Neural cell (in vitro differentiated cells): Measurements from ENCODE around the gene AMDHD2.

Experiments used
- EZH2 ChIP-seq: fragments of 200-600, 300-800 bp; shearing (Covaris generic), sonication (generic); IDR thresholded peaks from 2 replicates; pipeline ENCODE4 v1.6.1; 2014; ENCODE audit warnings: antibody characterized with exemption, low read length, borderline replicate concordance, mild to moderate bottlenecking; ENCODE audit not compliant: insufficient read depth, poor library complexity, severe bottlenecking
- MXI1 ChIP-seq: fragments of 450-650 bp; conservative IDR thresholded peaks from 2 replicates; pipeline ENCODE4 v1.6.1; 2014; ENCODE audit warnings: antibody characterized with exemption, mild to moderate bottlenecking; ENCODE audit not compliant: poor library complexity, severe bottlenecking
- POLR2AphosphoS5 ChIP-seq: IDR thresholded peaks from 2 replicates; pipeline ENCODE4 v1.6.1; 2012
- SMC3 ChIP-seq: fragments of 450-650 bp; conservative IDR thresholded peaks from 2 replicates; pipeline ENCODE4 v1.6.1; 2014; ENCODE audit warnings: antibody characterized with exemption, mild to moderate bottlenecking, moderate library complexity; ENCODE audit not compliant: poor library complexity
- TF ChIP-seq, protein P1 (sequence below): fragments of 450-650 bp; IDR thresholded peaks from 2 replicates; pipeline ENCODE4 v1.5.1; 2014; ENCODE audit warnings: antibody characterized with exemption, mild to moderate bottlenecking, moderate library complexity; ENCODE audit not compliant: poor library complexity, severe bottlenecking

- TF ChIP-seq, protein P1, sequence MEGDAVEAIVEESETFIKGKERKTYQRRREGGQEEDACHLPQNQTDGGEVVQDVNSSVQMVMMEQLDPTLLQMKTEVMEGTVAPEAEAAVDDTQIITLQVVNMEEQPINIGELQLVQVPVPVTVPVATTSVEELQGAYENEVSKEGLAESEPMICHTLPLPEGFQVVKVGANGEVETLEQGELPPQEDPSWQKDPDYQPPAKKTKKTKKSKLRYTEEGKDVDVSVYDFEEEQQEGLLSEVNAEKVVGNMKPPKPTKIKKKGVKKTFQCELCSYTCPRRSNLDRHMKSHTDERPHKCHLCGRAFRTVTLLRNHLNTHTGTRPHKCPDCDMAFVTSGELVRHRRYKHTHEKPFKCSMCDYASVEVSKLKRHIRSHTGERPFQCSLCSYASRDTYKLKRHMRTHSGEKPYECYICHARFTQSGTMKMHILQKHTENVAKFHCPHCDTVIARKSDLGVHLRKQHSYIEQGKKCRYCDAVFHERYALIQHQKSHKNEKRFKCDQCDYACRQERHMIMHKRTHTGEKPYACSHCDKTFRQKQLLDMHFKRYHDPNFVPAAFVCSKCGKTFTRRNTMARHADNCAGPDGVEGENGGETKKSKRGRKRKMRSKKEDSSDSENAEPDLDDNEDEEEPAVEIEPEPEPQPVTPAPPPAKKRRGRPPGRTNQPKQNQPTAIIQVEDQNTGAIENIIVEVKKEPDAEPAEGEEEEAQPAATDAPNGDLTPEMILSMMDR = no peak
- TF ChIP-seq EZH2 (no peak), SMC3 (no peak), MXI1 (no peak), POLR2AphosphoS5 (no peak)
Measured at GRCh38 chr16:2507665-2508064, 12.5 kb upstream of the AMDHD2 start.
